Stimulated activated CD4-positive, alpha-beta T cell treated with anti-CD3 and anti-CD28 coated beads, Interleukin-1b, Interleukin-23, amount 100 ng/mL, for 24 hours (primary cell): ENCODE data around the gene REV1.
"Not testable (repeated sequence)": the region's sequence is repeated elsewhere in the genome, so short reads cannot be mapped to it uniquely, and the experiment has no call there.

Experiments
- DNase-seq, 4 experiments: peaks; one replicate each; pipeline ENCODE4 v3.0.0-alpha.2; 2020; ENCODE audit warnings: low read depth in 4 of 4, low spot score in 1 of 4

REV1 gene

DNA sequence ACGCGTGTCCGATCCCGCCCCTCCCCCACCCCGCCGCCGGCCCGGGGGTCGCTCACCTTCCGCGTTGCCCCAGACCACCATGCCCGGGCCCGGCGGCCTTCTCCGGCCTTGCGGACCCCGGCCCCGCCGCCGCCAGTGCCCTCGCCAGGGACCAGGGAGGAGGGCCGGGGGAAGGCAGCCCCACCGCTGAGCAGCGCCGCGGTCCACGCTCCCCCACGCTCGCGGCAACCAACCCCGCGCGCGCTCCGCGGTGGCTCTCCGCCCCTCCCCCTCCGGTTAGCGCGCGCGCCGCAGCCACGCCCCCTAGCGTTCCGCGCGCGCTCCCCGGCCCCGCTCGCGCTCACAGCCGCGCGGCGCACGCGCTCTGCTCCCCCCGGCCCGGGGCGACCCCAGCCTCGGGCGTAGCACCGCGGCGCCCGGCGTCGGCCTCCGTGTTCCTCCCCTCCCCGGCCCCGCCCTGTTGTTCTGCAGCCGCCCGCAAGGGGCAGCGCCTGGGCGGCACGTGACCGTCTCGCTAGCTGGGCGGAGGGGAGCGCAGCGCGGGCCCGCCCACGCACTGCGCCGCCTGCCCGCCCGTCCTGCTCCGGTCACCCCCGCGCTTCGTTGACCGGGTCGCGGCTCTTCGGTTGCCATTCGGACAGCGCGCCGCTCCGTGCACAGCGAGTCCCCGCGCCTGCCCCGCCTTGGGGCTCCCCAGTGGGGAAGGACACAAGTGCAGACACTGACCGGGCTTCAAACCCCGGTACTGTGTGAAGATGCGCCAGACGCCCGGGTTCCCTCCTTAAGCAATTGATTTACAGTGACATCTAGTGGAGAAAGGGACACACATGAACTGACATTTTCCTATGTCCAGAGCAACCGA is at the start of gene REV1:
Gene REV1 (minus strand): TSS at position 257 of the 862 bp plus-strand sequence. CDS start 25,042 bp downstream, outside the sequence.
- DNase-seq = peak; percentile 81 to 90 (median 86)

DNA sequence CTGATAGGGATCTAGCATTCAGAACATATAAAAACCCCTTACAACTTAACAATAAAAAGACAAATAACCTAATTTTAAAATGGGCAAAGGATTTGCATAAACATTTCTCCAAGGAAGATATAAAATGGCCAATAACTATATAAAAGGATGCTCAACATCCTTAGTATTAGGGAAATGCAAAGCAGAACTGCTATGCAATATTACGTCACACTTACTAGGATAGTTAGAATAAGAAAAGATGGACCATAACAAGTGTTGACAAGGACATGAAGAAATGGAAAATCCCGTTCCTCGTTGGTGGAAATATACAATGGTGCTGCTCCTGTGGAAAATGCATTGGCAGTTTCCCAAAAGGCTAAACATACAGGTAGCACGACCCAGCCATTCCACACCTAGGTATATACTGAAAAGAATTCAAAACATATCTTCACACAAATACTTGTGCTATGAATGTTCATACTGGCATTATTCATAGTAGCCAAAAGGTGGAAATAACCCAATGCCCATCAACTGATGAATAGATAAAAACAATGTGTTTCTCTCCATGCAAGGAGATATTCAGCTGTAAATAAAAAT is 48.2 kb upstream of the REV1 start:
- DNase-seq = no peak

DNA sequence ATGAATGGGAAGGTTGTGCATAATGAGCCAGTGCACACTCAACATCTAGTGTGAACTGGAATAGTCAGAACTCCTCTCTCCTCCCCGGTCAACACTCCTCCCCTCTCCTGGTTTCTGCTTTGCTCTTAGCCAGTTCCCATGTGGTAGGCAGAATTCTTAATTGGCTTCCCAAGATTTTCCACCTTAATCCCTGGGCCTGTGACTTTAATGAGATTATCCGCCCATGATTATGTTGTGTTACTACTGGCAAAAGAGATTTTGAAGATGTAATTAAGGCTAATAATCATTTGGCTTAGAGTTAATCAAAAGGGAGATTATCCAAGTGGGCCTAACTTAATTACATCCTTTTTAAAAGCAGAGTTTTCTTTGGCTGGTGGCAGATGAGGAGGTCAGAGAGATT is 34.2 kb upstream of the REV1 start:
- no peak for DNase-seq

DNA sequence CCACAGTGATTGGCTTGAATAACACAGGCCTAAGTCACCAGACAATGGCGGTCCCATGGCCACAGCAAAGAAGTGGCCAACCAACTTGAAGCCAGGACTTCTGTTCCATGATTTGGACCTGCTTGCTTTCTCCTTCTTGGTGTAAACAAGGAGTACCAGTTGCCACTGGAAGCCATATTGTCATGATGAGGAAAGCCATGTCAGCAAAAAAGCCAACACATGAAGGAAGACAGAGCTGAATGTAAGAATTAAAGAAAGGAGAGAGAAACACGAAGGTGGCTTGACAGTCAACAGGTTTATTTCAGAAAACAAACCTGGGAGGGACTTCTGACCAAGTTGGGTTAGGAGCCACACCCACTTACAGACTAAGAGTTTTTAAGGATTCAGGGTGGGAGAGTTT is 32.3 kb upstream of the REV1 start:
- no peak for DNase-seq

DNA sequence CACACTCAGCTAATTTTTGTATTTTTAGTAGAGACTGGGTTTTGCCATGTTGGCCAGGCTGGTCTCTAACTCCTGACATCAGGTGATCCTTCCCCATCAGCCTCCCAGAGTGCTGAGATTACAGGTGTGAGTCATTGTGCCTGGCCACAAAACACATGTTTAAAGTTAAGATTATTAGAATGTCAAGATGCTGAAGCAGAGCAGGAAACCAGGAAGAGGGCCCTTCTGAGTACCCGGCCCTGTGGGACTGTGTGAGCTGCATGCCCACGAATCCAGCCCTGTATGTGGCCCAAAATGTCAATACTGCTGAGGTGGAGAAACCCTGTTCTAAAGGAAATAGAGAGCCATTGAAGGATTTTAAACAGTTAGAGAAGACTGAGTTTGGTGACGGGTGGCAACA is 31.0 kb upstream of the REV1 start:
- no peak for DNase-seq

DNA sequence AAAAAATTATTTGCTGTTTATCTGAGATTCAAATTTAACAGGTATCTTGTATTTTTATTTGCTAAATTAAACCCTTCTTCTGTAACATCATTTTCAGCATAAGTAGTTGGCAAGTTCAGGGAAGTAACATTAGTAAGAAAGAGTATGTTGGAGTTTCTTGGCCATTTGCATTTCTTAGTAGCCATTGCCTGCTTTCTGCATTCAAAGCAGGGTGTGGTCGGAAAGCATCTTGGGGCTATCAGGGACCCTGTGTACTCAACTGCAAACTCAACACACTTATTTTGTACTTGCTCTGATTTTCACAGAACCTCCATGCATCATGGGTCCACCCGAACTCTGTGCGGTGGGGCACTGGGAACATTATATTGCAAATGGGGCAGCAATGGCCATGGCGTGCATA is 30.4 kb upstream of the REV1 start:
- DNase-seq = no peak

DNA sequence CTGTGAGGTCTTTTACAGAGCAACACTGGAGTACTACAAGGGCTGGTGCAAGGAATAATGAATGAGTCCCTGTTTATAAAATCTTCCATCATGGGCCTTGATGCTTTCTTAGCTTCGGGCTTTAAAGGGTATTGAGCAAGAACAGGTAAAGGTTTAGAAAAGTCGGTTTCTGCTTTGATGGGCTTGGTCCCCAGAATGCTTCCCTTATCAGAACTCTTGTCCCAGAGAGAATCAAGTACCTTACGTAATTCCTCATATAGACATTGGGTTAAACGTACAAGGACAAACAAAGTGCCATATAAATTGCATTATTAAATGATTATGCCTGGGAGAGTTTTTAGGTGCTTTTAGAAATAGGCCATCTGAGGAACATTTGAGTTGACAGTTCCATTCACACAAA is 24.5 kb upstream of the REV1 start:
- no peak for DNase-seq

DNA sequence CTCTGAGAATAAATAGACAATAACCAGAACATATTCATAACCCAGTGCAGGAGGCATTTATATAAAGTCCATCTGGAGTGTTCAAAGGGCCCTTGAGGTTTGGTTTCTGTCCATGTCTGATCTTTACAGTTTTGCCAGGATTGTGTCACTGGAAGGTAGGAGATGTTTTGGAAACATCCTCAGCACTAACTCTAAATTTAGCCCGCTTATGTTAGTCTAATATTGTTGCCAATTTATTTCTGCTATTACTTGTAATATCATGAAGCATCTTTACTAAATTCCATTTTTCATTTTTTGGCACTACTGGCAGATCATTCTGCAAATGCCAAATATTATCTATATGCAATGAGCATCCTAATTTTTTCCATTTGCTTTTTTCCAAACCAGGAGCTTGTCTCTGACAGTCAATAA is 22.4 kb upstream of the REV1 start:
- DNase-seq = no peak

DNA sequence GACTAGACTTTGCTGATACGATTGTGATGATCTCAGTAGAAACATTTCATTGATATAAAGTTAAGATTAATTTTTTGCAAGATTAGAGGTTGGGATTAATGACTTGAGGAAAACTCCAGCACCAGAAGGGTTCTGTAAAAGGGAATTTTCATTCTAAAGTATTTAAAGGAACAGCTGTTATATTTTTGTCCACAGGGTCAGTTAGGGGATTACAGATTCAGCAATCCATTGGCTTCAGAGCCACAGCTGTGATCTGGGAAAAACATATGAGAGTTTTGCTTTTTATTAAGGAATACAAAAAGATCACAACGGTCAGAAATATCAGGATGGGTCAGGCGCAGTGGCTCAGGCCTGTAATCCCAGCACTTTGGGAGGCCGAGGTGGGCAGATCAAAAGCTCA is 19.6 kb upstream of the REV1 start:
- DNase-seq = no peak

DNA sequence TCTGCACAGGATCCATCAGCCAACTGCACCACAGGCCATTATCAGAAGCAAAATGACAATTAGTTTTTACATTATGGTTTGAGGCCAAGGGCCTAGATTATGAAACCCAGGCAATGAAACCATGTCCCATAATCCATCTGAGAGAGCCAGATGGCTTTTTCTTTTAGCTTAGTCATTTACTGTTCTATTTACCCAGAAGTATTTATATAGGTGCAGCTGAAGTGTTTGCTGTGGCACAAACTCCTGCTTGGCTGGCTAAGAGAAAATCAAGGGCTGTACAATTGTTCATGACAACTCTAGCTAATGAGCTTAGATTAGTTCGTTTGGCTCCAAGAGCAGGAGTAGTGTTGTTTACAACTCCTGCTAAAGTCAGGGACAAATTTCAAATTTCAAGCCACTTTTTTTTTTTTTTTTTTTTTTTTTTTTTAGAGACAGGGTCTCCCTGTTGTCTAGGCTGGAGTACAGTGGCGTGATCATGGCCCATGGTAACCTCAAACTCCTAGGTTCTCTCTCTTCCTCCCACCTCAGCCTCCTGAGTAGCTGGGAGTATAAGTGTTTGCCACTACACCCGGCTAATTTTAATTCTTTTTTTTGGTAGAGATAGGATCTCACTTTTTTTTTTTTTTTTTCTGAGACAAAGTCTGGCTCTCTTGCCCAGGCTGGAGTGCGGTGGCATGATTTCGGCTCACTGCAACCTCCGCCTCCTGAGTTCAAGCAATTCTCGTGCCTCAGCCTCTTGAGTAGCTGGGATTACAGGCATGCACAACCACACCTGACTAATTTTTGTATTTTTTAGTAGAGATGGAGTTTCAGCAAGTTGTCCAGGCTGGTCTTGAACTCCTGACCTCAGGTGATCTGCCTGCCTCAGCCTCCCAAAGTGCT is 18.4 kb upstream of the REV1 start:
- DNase-seq = no peak

DNA sequence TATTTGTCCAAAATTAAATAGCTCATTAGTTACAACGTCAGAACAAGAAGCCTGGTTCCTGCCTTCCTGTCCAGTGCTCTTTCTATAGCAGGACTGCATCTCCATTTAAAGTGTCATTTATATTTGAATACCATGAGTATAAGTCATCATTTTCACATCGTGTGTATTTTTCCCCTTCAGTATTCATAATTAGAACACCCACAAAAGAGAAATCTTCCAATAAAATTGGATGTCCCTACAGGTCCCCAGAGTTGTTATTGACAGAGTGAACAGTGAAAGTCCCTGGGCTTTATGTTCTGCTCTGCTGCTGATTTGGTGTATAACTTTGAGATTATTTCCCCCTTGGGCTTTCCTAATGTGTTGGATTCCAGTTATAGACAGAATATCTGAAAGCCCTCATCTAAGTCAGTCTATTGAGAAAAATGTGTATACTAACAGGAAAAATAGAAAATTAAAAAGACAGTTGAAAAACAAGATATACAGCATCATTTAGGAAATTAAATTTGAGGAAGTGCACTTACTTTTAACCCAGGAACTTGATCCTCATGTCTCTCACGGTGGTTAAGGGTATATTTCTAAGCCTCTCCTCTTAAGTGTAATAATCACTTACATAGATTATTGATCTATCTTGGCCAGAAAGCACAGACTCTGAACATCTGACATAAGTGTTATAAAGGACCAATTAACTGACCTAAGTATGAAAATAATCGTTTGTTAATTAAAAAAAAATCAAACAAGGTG is 15.2 kb upstream of the REV1 start:
- no peak for DNase-seq

DNA sequence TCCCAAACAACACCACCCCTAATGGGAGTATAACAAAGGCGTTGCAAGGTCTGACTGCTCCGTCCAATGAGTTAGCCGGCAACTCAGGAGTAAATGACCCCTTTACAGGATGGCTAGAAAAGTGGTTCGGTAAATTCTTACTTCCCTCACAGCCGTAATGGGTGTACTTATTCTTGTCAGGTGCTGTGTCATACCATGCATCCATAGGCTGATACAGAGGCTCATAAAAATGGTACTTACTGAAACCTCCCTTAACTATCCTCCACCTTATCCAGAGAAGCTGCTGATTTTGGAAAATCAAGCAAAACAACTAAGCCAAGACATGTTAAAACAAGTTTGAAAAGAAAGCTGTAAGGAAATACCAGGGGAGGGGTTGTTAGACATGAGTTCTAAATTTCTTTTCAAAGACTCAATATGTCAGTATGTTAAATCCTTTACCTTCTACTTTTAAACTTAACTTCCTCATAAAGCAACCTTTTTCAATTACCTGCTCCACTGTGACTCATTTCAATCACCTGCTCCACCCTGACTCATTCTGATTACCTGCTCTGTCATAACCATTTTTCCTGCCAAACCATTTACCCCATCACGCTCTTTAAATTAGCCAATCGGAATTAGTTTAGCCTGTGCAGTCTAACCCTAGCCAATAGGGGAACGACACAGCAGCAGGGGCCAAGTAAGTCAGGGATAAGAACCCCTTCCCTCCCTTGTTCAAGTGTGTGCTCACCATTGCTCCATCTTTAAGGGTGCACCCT is 14.0 kb upstream of the REV1 start:
- DNase-seq = not testable (repeated sequence)

DNA sequence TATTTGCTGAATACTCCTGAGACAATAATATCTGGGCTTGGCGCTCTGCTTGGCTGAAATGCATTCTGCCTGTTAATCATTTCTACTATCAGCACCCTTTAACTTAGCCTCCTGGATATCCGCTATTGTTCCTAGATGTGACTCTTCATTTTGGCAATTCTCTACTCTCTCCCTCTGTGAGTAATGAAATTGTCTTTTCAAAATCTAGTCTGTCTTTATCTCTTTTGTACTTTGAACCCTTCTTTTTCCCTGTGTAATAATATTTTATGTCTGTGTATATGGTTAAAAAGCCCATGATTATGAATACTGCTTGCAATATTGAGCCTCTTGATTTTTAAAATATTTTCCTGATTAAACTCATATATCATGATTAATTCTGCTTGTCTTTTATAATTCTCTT is 6.2 kb upstream of the REV1 start:
- no peak for DNase-seq

DNA sequence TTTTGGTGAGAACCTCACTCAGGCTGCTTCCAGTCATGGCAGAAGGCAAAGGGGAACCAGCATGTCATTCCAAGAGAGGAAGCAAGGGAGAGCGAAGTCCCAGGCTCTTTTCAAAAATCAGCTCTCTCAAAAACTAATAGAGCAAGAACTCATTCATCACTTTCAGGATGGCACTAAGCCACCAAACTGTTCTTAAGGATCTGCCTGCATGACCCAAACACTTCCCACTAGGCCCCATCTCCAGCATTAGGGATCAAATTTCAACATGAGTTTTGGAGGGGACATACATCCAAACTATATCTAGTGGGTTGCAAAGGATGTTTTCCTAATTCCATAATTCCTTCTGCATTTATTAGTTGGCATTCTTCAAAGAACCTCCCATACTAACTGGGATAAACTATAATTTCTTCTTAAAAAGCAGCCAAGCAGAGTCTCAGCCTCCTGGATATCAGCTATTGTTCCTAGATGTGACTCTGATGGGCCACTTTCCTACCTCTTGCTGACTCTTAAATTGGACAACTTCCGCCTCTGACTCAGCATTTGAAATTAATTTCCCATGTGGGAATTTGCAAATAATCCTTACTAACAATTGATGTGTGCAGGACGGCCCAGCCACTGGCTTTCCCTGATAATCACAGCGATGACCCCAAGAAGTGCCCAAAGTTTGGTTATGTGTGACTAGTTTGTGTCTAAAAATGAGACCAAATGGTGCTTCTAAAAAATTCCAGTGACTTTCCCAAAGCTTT is 5.5 kb upstream of the REV1 start:
- DNase-seq = no peak

DNA sequence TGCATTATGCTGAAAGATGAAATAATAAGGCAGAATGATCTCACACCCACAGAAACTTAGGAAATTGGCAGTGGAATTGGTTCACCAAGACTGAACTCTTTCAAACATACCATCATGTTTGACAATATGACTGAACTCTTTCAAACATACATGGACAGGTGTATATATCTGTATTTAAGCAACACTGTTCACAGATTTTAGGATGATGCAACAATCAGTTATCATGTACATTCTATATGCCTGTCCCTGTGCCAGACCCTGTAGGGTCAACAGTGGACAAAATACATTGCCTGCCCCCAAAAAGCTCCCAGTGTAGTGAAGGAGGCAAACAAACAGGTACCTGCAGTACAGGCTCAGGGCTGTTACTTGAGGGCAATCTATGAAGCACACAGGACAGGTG is 2.9 kb upstream of the REV1 start:
- DNase-seq = no peak

DNA sequence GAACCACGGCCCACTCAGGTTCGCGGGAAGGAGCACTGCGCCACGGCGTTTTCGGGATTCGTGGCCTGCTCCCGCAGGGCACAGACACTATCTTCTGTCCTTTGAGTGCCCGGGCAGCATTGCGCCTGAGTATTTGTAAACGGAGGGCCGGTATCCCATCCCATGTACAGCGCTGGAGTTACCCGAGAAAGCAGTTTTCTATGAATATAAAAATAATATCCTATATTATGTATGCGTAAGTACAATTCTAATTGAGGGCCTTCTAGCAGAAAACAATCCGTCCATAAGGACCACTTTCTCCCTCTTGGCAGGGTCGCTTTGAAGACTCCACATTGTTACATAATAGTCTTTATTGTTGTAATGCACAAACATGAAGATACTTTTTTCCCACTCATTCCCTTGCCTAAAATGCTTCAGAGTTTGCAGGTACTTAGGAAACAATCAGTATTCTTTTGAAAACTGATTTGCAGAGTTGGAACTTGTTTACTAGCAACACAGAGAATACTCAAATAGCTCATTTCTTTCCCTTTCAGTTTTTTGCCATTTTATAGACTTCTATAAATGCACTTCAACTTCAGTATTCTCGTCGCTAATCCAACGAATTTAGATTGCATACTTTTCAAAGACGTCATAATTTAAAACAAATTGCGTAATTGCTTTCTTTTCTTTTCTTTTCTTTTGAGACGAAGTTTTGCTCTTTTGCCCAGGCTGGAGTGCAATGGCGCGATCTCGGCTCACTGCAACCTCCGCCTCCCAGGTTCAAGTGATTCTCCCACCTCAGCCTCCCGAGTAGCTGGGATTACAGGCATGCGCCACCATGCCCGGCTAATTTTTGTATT is 1.0 kb upstream of the REV1 start:
- DNase-seq = no peak

DNA sequence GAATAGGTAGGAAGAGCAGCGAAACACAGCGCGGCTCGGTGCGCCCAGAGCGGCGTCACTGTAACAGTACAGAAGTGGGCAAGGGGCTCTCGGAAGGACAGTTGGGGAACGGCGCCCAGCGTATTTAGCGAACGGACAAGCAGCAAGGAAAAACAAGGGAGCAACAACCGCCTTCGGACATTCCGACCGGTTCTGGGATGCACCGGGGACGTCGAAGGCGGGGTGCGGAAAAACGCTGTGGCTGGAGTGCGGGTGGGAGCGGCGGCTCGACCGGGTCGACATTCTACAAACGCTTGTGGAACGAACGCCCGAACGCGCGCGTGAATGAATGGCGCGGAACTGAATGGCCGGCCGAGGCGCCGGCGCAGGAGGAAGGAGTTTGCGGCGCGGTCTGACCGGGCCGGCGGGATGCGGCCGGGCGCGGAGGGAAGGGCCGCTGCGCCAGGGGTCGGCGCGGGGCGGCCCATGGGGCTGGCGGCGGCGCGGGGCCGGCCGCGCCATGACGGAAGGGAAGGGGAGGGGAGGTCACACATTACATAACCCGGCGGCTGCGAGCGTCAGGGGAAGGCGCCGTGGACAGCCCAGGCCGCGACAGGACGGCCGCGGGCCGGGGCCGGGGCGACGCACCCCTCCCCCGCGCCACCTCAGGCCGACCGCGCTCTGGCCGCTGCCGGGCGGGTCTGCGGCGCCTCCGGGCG is 605 bp downstream of the REV1 start:
- DNase-seq = peak in 3 of 4 experiments; percentile 11 to 42 (median 12)

DNA sequence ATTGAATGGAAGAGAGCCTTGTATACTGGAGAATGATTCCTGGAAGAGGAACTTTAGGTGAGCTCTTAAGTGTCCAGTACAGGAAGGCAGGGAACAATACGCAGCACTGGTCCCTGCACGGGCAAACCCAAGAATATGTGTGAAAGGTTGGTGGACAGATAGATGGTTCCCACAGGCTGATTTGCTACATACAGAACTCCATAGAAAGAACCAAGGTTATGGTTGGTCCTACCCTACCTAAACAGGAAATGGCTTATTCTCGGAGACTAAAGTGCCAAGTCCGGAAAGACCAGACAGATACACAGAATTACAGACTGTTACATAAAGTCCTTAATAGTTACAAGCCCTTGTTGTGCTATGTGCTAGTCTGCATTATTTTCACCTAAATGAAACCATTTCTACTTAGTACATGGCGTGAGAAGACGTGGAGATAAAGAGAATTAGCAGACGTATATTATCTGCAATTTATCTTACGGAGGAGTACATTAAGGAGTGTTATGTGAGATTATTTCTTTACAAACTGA is 1.2 kb downstream of the REV1 start:
- DNase-seq = no peak
